ENCODE results near the gene CPOX.
"Not testable (repeated sequence)": the region's sequence is repeated elsewhere in the genome, so short reads cannot be mapped to it uniquely, and the experiment has no call there.

Gene CPOX

GRCh38 chr3:98565843-98566242 lies 27.6 kb downstream of the CPOX start:
- H3K4me3 ChIP-seq (ENCODE audit: low read depth, low read length) = no peak overlapping the region
- no peak for DNase-seq (ENCODE audit: low read depth)

GRCh38 chr3:98565237-98565643 lies 28.2 kb downstream of the CPOX start:
- DNase-seq (ENCODE audit: low read depth) = no peak
- H3K4me3 ChIP-seq (ENCODE audit: low read depth, low read length) = no peak overlapping the region

- no peak overlapping the region for H3K4me3 ChIP-seq (ENCODE audit: low read depth, low read length)
- no peak for DNase-seq (ENCODE audit: low read depth)
Observed at GRCh38 chr3:98564282-98565005, 29.0 kb downstream of the CPOX start.

- H3K4me3 ChIP-seq (ENCODE audit: low read depth, low read length) = no peak overlapping the region
- peak; percentile 30 for DNase-seq (ENCODE audit: low read depth)
Observed at GRCh38 chr3:98563661-98564281, 29.6 kb downstream of the CPOX start.

GRCh38 chr3:98561727-98562521 lies 31.5 kb downstream of the CPOX start:
- DNase-seq (ENCODE audit: low read depth) = no peak

GRCh38 chr3:98560911-98561310 lies 32.5 kb downstream of the CPOX start:
- no peak for DNase-seq (ENCODE audit: low read depth)
- H3K4me3 ChIP-seq (ENCODE audit: low read depth, low read length) = no peak overlapping the region

More at GRCh38 chr3:98561727-98562521, 31.5 kb downstream of the CPOX start:
- H3K4me3 ChIP-seq (ENCODE audit: low read depth, low read length) = no peak overlapping the region

GRCh38 chr3:98559769-98560168 lies 33.6 kb downstream of the CPOX start:
- not testable (repeated sequence) for H3K4me3 ChIP-seq (ENCODE audit: low read depth, low read length); DNase-seq (ENCODE audit: low read depth)

GRCh38 chr3:98558100-98558827 lies 35.1 kb downstream of the CPOX start:
- H3K4me3 ChIP-seq (ENCODE audit: low read depth, low read length) = no peak overlapping the region
- no peak for DNase-seq (ENCODE audit: low read depth)

- no peak for DNase-seq (ENCODE audit: low read depth)
- H3K4me3 ChIP-seq (ENCODE audit: low read depth, low read length) = no peak overlapping the region
Observed at GRCh38 chr3:98557324-98558010, 35.9 kb downstream of the CPOX start.

- DNase-seq (ENCODE audit: low read depth) = no peak
Observed at GRCh38 chr3:98556164-98557130, 37.0 kb downstream of the CPOX start.

GRCh38 chr3:98555025-98555379 lies 38.4 kb downstream of the CPOX start:
- H3K4me3 ChIP-seq (ENCODE audit: low read depth, low read length) = no peak overlapping the region

More at GRCh38 chr3:98556164-98557130, 37.0 kb downstream of the CPOX start:
- no peak overlapping the region for H3K4me3 ChIP-seq (ENCODE audit: low read depth, low read length)

GRCh38 chr3:98554580-98554979 lies 38.8 kb downstream of the CPOX start:
- DNase-seq (ENCODE audit: low read depth) = no peak
- H3K4me3 ChIP-seq (ENCODE audit: low read depth, low read length) = no peak overlapping the region

More at GRCh38 chr3:98555025-98555379, 38.4 kb downstream of the CPOX start:
- no peak for DNase-seq (ENCODE audit: low read depth)

- no peak for DNase-seq (ENCODE audit: low read depth)
- H3K4me3 ChIP-seq (ENCODE audit: low read depth, low read length) = no peak overlapping the region
Observed at GRCh38 chr3:98553753-98554152, 39.7 kb downstream of the CPOX start.

GRCh38 chr3:98553021-98553563 lies 40.3 kb downstream of the CPOX start:
- DNase-seq (ENCODE audit: low read depth) = no peak
- H3K4me3 ChIP-seq (ENCODE audit: low read depth, low read length) = no peak overlapping the region

GRCh38 chr3:98552232-98553020 lies 41.0 kb downstream of the CPOX start:
- no peak overlapping the region for H3K4me3 ChIP-seq (ENCODE audit: low read depth, low read length)
- no peak for DNase-seq (ENCODE audit: low read depth)

- DNase-seq (ENCODE audit: low read depth) = no peak
- no peak overlapping the region for H3K4me3 ChIP-seq (ENCODE audit: low read depth, low read length)
Observed at GRCh38 chr3:98551754-98552153, 41.7 kb downstream of the CPOX start.

- no peak for DNase-seq (ENCODE audit: low read depth)
- no peak overlapping the region for H3K4me3 ChIP-seq (ENCODE audit: low read depth, low read length)
Observed at GRCh38 chr3:98551236-98551635, 42.2 kb downstream of the CPOX start.
